VCaP (cell line): Measurements from ENCODE around the gene ARFIP1.
"Not testable (repeated sequence)": the region's sequence is repeated elsewhere in the genome, so short reads cannot be mapped to it uniquely, and the experiment has no call there.

Experiments
- H3K27ac ChIP-seq: fragments of 450-650 bp; 2 replicates; pipeline ENCODE4 v1.5.1; 2017
- CTCF ChIP-seq: fragments of 450-650 bp; conservative IDR thresholded peaks from 2 replicates; pipeline ENCODE4 v1.5.1; 2017; ENCODE audit warnings: mild to moderate bottlenecking, moderate library complexity

ARFIP1 gene

DNA sequence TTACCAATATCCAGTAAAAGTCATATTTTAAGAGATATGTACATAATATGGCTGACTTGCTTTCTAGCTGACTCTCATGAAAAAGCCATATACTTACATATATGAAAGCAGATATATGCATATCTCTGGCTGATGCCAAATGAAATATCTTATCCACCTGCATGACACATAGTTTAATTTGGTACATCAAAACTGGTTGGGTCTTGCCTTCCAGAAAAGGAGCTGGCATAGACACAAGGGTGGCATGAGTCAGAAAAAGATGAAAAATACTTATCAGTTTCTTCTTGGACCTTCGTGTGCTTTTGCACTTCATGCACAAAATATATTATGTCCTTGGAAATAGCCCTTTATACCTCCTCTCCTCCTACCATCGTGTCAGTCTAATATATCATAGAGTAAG, 32.3 kb upstream of the ARFIP1 start:
- H3K27ac ChIP-seq: no peak overlapping the region
- TF ChIP-seq CTCF: no peak

DNA sequence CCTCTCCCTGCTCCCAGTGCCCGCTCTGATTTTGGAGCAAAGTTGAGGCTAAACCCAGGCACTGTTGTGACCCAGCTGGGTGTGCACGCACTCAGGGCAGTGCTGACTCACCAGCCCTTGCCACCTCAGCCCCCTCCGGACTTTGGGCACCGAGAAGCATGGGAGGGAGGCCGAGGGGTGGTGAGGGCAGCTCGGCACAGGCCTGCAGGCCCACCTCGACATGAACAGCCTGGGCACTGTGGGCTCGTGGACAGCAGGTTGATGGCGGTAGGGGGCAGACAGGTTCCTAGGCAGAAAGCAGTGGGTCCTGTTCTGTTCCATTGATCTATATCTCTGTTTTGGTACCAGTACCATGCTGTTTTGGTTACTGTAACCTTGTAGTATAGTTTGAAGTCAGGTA, 31.1 kb upstream of the ARFIP1 start:
- no peak for TF ChIP-seq CTCF
- no peak overlapping the region for H3K27ac ChIP-seq

GRCh38 chr4:152763796-152764195, 16.0 kb upstream of the ARFIP1 start:
- TF ChIP-seq CTCF: no peak
- H3K27ac ChIP-seq: no peak overlapping the region

DNA sequence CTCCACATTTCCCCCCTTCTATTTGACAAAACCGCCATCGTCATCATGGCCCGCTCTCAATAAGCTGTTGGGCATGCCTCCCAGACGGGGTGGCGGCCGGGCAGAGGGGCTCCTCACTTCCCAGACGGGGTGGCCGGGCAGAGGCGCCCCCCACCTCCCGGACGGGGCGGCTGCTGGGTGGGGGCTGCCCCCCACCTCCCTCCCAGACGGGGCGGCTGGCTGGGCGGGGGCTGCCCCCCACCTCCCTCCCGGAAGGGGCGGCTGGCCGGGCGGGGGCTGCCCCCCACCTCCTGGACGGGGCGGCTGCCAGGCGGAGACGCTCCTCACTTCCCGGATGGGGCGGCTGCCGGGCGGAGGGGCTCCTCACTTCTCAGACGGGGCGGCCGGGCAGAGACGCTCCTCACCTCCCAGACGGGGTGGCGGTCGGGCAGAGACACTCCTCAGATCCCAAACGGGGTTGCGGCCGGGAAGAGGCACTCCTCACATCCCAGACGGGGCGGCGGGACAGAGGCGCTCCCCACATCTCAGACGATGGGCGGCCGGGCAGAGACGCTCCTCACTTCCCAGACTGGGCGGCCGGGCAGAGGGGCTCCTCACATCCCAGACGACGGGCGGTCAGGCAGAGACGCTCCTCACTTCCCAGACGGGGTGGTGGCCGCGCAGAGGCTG, 14.6 kb upstream of the ARFIP1 start:
- H3K27ac ChIP-seq: not testable (repeated sequence)

DNA sequence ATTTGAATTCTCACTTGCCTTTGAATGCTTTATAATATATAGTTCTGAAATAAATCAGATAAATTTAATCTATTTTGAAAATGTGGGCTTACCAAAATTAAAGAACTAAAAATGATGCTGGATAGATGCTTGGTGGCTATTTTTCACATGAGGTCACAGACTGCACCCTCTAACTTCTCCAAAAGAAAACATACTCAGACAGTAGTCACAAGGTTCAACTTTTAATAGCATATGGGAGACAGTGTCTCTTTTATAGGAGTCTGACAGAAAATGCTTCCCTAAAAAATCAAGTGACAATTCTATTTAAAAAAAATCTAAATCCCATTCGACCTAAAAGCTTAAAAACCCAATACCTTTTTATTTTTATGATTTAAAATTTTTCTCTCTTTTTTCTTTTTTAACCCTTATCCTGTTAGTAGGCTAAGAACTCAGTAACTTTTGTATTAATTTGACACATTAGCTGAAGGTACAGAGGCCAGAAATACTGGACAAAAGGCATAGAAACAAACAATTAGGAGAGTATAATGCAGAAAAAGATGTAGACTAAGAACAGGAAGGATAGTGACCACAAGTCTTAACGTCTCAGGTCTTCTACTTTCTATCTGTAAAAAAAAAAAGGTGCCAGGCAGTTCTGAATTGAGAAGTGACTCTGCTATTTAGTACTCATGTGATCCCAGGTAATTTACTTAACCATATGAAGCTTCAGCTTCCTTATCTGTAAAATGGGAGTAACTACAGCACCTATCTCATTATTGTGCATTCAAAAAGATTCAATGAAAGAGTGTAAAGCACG, 7.8 kb upstream of the ARFIP1 start:
- TF ChIP-seq CTCF: no peak
- H3K27ac ChIP-seq: no peak overlapping the region

DNA sequence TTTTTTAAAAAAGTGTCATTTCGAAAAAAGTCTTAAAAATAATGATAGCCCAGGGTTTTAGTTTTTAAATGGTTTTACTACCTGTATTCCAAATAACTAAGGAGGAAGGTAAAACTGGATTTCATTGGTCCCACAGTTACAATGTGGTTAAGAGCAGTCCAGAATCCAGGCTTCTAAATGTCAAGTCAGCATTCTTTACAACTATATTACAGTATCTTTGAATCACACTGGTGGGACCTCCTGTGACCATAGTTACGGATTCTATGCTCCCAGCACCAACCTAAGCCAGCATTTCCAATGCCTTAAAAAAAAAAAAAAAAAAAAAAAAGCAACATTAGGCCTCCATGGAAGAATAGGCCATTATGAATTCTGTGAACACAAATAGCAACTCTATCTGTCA, 6.4 kb upstream of the ARFIP1 start:
- no peak overlapping the region for H3K27ac ChIP-seq
- TF ChIP-seq CTCF: no peak

GRCh38 chr4:152773953-152774352, 5.8 kb upstream of the ARFIP1 start:
- no peak for TF ChIP-seq CTCF

DNA sequence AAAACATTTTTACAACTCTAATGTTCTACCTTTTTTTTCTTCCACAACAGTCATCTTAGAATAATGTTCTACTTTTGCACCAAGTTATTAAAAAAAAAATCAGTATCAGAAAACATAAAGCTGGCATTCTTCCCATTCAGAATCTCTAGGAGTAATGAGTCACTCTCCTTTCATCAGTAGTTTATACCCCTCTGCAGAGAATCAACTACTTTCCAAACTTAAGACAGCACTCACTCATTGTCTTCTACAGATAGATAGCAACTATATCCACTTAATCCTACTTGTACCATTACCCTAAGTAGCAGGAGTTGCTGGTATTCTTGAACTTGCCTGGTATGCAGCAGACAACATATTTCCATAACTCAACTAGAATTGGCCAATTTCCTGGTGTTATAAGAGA, 3.4 kb upstream of the ARFIP1 start:
- no peak overlapping the region for H3K27ac ChIP-seq
- TF ChIP-seq CTCF: no peak

More at GRCh38 chr4:152773953-152774352, 5.8 kb upstream of the ARFIP1 start:
- no peak overlapping the region for H3K27ac ChIP-seq
